HG03521 (cell line): ENCODE measurements around the gene KCNJ4.

Experiments used
- ATAC-seq: cut with Tn5 transposase; IDR thresholded peaks from one replicate; pipeline ENCODE4 v1.9.1; 2021; ENCODE audit warnings: mild to moderate bottlenecking, moderate library complexity; ENCODE audit not compliant: unreplicated experiment

The KCNJ4 gene

DNA sequence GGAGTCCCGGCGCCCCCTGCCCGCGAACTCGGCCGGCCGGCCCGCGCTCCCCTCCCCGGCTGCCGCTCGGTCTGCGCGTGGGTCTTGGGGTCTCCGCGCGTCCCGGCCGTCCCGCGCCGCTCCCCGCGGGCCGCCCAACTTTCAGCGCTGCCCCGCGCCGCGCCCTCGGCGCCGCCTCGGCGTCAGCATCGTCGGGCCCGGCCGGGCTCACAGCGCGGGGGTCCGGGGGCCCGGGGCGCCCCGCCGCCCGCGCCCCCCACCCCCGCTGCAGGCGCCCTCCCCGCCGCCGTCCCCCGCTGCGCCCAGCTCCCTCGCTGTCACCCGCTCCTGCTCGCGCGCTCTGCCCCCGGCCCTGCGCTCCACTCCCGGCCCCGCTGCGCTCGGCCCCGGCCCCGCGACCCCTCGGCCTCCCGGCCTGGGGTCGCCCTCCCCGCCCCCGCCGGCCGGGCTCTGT lies at the start of gene KCNJ4:
Gene KCNJ4, minus strand, starts transcription at position 124 of the 454 bp plus-strand sequence. CDS start 27,067 bp downstream, outside the sequence.
- ATAC-seq = no peak

DNA sequence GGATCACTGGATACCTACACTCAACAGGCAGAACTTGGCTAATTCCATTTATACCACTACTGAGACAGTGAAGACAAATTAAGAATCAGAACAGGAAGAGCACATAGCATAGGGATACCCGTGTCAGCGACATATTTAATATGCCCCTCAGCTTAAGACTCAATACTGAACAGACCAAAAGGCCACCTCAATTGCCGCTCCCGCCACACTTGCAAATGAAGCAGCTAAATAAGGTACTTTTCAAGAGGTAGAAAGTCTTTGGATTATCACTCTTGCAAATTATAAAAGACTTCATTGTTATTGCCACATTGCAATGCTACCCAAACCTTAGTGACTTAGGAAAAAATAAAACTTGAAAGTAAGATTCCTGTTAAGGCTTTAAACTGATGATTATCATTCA lies 48.0 kb upstream of the KCNJ4 start:
- ATAC-seq = no peak

DNA sequence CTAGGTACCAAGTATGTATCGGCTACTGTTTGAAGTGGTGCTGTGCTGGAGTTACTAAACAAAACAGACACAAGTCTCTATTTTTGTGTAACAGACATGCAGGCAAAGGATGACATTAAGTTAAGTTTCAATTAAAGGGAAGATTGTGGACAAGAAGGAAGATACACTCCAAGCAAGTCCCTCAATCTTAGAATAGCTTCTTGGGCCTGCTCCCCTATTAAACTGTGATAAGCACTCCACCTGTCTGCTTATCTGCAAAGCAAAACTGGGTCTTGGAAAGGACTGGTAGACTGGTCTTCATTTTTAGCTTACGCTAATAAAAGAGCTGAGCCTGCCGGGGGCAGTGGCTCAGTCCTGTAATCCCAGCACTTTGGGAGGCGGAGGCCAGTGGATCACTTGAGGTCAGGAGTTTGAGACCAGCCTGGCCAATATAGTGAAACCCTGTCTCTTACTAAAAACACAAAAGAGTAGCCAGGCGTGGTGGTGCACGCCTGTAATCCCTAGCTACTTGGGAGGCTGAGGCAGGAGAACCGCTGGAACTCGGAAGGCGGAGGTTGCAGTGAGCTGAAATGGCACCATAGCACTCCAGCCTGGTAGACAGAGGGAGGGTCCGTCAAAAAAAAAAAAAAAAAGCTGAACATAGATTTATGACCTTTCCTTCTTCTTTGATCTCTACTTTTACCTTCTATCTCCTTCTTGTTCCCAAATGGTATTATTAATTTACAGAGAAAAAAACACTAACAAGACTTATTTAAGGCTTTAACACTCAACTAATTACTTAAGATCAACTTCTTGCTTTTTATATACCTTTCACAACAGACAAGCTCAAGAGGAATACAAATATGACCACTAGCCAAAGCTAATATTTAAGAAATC lies 47.0 kb upstream of the KCNJ4 start:
- ATAC-seq = no peak

DNA sequence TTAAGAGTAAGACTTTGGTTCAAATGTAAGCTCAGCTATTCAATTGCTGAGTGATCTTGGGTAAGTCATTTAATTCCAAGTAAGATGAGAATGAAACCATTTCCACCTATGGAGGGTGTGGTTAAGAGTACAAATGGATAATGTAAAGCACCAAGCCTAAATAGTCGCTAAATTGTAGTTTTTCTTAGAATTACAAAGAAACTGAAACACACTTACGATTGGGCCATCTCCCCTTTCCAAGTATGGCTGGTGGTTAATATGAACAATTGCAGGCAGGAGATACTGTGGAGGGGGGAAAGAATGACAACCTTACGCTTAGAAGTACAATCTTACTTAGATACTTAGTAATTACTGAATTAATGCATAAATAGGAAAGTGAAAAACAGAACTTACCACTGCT lies 42.9 kb upstream of the KCNJ4 start:
- ATAC-seq = no peak

DNA sequence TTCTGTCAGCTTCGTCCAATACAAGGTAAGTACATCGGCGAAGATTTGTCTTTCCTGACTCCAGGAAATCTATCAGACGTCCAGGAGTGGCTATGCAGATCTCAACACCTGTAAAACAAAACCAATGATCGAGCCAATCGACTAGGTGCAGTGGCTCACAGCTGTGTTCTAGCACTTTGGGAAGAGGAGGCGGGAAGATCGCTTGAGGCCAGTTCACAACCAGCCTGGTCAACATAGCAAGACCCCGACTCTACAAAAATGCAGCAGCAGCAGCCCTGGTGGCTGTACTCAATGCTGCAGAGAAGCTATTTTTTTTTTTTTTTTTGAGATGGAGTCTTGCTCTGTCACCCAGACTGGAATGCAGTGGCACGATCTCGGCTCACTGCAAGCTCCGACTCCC lies 39.9 kb upstream of the KCNJ4 start:
- no peak for ATAC-seq

DNA sequence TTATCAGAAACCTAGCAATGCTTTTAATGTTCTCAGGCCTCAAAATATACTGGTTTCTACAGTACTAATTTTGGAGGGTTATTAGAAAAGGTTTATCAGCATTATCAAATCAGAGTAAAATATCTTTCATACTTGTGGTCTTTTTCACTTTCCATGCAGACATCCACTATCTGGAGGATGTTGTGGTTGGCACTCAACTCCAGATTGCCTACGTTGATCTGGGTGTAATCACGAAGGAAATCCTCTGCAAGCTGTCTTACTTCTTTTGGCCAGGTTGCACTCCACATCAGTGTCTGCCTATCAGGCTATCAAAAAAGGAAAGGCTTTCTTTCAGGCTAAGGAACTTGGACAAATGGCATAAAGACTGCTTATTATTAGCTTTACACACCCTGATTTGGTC lies 39.5 kb upstream of the KCNJ4 start:
- ATAC-seq = no peak

DNA sequence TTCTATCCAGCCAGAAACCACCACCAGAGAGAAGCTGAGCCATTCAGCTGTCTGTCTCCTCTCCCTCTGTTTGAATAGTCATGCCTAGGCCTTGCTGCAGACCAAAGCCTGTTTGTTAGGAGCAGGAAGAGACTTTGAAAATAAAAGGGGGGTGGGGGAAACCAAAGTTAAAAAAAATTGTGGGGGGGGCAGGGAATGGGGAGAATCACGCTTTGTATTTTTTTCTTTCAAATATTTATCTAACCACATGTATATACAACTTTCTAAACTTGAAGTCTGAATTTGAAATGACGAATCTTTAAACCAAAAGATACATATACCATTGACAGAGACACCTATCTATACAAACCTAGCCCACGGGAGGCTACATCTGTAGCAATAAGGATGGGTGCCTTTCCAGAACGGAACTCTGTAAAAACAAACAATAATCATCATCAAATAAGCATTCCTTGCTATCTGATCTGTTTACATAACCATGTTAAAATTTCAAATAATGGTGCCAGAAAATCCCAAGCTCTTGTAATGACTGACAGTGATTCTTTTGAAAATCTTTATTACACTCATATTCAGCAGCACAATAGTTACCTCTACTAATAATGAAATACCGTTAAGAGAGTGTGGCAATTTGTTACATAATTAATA lies 36.8 kb upstream of the KCNJ4 start:
- ATAC-seq = no peak

DNA sequence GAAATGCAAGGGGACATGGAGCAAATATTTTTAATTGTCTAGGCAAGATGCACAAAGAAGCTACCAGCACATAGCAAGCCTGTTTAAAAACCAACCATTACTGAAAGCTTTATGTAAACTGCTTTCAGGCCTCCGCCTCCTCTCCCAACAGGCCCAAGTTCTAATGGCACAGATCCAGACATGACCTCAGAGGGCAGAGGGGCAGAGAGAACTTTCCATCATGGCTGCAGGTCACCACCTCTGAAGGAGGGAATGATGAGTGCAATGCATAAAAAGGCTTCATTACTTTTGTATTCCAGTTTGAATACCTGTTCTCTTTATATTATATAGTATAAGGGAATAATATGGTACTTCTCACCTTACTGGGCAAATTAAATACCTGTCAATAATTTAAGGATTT lies 35.9 kb upstream of the KCNJ4 start:
- no peak for ATAC-seq

DNA sequence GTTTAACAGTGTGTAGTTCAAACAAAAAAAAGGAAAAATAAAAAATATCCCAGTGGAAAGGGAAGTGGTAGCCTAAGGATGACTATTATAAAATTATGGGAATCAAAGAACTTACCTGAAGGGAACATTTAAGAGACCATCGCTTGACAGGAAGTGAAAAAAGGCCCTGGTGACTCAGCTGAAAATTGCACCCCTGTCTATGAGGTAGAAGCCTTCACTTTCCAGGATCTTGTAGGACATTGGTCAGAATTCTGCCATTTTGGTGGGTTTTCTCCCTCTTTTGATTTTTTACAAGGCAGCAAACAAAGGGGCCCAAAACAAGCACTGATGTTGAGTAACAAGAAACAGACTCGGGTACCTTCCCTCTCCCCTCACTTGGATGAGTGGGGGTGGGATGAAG lies 35.5 kb upstream of the KCNJ4 start:
- ATAC-seq = no peak

DNA sequence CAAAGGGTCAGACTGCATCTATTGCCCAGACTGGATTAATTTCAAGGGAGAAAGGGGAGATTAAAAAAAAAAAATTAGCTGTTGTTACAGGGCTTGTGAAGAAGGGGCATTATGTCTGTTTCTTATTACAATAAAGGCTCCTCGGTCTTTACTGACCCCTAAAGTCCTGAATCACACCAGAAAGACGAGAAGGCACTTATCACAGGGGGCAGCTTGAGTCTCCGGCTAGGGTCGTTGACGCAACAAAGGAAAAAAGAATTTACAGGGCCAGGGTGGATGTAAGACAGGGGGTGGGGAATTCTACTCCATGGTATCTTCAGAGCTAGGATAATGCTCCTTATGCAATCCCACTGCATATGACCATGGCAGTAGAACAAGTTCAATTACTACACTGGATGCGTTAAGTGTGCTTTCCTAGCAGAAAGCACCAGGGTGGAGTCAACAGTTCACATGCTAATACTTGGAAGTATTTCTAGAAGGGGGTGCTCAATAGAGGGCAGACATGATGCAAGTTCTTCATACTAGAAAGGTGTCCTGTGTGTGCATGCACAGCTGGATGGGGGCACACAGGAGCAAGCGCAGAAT lies 34.7 kb upstream of the KCNJ4 start:
- ATAC-seq = no peak

DNA sequence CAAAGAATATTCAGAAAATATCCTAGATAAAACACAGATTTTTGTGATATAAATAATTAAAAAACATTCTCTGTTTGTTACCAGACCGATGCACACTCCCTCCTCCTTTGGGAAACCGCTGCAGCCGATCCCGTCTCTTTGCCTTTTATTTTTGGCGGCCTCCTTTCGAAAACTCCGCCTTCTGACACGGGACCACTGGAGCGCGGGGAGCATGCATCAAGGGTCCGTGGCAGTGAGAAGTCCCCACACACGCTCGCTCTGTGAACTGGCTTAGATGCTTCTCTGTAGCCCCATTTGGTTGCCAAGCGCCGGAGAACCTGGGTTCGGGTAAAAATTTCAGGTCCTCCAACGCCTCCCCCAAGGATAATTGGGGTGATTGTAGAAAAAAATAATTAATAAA lies 34.1 kb upstream of the KCNJ4 start:
- no peak for ATAC-seq

DNA sequence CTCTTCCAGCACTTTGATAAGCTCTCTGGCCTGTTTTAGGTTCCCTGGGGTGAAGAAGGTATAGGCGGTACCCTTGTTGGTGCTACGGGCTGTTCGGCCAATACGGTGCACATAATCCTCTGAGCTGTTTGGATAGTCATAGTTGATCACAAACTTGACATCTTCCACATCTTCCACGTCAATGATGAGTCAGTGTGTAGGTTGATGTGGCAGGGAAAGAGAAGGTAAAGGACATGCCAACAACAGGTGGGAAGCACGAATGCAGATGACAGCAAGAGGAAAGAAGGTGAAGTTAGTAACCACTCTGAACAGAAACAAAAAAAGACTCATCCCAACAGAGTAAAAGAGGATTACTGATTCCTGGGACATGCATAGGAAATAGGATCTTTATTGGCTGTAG lies 32.9 kb upstream of the KCNJ4 start:
- ATAC-seq = no peak

DNA sequence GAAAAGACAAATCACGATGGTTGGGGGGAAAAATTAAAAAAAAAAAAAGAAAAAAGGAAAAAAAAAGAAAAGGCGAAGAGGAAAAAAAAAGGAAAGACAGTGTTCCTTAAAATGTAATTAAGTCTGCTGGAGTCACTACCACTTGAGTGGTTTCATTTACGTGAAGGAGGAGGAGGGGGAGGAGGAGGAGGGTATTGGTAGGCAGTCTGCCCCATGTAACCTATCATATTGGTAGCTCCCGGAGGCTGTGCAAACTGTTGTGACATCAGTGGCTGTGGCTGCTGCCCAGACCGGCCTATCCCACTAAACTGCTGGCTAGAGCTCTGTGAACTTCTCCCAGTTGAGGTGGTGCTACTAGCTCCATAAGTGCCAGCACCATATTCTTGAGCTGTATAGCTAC lies 30.8 kb upstream of the KCNJ4 start:
- ATAC-seq = no peak

DNA sequence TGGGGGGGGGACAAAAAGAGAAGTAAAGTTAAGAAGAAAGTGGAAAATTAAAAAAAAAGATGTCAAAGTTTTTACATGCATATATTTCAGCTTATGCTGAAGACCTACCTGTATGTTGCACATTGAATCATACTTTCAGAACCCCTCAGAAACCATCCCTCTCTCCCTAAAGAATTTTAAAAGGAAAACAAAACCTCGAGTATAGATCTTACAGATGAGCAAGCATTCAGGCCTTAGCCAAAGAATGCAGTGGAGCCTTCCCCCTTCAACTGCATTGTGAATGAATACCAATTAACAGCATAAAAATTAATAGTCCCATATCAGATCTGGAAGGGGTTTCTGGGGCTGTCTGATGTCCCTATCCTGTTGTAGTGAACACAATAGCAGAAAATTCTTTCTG lies 29.2 kb upstream of the KCNJ4 start:
- no peak for ATAC-seq

DNA sequence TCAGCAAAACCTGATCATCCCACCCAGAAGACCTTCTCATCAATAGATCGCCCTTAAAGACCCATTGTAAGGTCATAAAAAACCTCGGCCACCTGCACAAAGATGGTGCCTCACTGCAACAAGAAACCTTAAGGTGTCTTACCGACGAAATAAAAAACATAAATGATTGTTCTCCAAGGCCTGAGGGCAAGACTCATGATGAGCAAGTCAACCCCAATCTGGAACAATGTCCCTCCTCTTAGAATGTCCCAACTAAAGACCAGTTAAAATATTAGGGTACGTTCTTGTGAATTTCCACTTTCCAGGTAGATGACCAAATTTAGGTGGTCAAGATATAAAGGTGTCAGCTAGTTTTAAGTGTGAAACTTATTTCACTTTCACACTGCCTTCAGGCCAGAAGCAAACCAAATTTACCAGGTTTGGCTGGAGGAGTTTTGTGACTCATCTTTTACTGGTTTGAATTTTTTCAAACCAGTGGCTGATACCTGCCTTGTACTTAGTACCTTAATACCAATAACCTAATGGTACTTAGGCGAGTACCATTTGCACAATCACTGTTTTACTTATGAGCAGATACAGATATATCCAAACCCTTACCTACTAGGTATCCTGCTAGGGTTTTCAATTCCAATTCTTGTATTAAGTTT lies 27.8 kb upstream of the KCNJ4 start:
- ATAC-seq = no peak

DNA sequence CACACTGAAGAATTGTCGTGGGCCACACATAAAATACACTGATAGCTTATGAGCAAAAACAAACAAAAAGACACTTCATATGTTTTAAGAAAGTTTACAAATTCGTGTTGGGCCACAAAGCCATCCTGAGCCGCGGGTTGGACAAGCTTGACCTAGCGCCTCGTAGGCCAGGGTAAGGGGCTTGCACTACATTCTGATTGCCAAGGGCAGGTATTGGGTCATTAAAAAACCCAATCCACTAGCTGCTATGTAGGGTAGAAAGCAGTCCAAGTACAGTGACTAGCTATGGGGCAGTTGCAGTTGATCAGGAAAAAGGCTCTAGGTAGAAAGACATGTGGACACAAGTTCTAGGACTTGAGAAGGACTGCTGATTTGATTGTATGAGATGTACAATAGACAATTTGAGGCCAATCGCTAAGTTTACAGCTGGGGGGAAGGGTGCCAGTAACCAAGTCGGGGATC lies 26.9 kb upstream of the KCNJ4 start:
- no peak for ATAC-seq

DNA sequence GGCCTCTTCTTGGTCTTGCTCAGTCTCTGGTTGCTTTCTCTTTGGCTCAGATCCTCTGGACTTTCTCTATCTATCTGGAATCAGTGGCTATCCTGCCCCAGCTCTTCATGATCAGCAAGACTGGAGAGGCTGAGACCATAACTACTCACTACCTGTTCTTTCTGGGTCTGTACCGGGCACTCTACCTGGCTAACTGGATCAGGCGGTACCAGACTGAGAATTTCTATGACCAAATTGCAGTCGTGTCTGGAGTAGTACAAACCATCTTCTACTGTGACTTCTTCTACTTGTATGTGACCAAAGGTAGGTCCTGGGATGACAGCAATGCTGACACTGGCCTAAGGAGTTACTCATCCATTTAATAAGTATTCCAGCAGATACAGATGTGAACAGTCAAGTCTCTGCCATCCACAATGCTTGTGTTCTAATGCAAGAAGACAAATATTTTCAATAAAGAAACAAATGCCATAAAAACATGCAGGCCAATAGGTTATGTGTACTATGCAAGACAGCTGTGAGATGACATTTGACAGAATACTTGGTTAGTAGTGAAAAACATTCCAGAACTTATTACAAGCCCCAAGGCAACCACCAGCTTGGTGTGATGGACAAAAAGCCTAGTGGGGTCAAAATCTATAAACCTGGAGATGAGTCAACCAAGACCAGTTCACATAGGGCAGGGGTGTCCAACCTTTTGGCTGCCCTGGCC lies 26.3 kb upstream of the KCNJ4 start:
- ATAC-seq = no peak

DNA sequence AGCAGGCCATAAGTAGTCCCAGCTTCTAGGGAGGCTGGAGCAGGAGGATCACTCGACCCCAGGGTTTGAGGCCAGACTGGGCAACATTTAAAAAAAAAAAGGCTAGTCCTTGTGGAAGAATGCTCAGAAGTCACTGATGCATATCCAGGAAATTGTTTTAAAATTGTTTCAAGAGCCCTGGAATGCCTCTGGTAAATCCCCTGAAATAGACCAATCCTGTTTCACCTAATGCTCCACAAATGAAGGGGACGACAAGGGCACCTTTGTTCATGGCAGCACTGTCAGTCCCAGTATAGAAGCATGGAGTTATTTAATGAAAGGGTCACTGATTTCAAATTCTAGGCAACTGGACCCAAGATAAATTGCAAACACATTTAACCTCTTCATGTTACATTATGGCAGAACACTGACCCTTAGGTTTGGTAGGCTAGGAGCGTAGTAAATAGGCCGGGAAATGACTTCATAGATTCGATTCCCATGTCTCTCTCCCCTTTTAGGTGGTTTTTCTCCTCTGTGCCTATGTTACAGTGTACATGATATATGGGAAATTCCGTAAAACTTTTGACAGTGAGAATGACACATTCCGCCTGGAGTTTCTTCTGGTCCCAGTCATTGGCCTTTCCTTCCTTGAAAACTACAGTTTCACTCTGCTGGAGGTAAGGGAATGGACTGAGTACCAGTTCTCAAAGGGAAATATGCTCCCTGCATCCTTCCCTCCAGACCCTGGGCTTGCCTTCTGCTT lies 24.3 kb upstream of the KCNJ4 start:
- no peak for ATAC-seq

DNA sequence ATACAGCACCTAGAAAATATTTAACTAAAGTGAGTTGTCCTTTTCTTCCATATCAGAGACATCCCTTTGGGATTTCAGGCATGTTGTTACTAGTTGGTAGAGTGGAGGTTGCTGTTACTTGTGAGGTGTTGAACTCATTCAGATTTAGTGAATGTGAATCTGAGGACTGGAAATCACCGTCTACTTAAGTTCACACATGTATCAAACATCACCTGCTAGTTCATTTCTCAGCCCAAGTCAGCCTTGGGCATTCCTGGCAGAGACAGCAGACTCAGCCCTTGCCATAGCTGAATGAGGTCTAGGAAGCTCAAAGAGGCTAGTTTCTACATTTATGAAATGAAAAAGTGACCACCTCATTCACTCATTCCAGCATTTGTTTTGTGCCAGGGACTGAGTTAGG lies 22.6 kb upstream of the KCNJ4 start:
- ATAC-seq = no peak

DNA sequence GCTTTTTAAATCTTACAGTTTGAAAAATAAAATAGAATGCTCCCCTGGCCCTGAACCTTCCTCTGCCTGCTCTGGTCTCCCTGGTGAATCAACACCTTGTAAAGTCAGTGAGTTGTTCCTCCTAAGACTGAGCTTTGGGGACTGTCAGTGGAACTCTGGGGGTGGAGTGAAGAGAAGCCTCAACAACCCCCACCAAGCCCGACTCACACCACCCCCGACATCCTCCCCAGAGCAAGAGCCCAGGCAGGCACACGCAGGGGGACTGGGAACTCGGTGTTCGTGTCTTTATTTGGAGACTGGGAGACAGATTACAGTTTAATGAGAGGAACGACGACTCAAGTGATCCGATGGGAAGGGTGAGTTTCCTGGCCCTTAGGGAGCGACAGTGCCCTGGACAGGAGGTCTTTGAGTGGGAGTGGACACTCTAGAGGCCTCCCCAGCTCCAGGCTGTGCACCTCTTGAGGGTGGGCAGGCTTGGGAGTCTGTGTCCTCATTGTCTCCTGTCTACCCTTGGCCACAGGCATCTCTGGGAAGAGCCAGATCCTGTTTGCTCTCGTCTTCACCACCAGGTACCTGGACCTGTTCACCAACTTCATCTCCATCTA lies 19.1 kb upstream of the KCNJ4 start:
- ATAC-seq = no peak
